ENCODE results near the gene JPH4. TPM values are rescaled to one million over a fixed set of nuclear protein-coding genes. Genes with fewer than 3 reads are reported as not detected.

The JPH4 gene
- total and polyA plus RNA-seq, 2 donors (not counting 3 experiments of a cell fraction or from before 2014, with no cell fraction given): 0.06 TPM; not detected in 1

GRCh38 chr14:23626946-23627345, 48.4 kb upstream of the JPH4 start:
- no peak for DNase-seq (ENCODE audit: low read depth, low spot score)
- Histone ChIP-seq H3K4me1 (ENCODE audit: control insufficient read depth, extremely low read depth, insufficient read depth, low read length) (no peaks in the 10 kb centered on the region), H4K20me1 (replicated peaks; ENCODE audit: control insufficient read depth, extremely low read depth, insufficient read depth, low read length) (no peaks in the 10 kb centered on the region), H3K4me3 (replicated peaks in 1 of 3; ENCODE audit: insufficient read depth in 1 of 3, low read depth in 1 of 3, low read length in 3 of 3) (no peak overlapping the region), H2AFZ (ENCODE audit: low read depth, low read length) (no peak overlapping the region), H3K9me1 (replicated peaks; ENCODE audit: control insufficient read depth, extremely low read depth, insufficient read depth, low read length) (no peaks in the 10 kb centered on the region), H3K27me3 (ENCODE audit: control insufficient read depth in 2 of 2, insufficient read depth in 2 of 2, low read length in 2 of 2) (no peaks in the 10 kb centered on the region), H3K79me2 (ENCODE audit: control insufficient read depth, insufficient read depth, low read length) (no peaks in the 10 kb centered on the region), H3K36me3 (ENCODE audit: control insufficient read depth in 2 of 2, extremely low read depth in 1 of 2, insufficient read depth in 2 of 2, low read length in 2 of 2) (no peaks in the 10 kb centered on the region), H3K4me2 (ENCODE audit: insufficient read depth, low read length) (no peak overlapping the region), H3K9me3 (replicated peaks; ENCODE audit: control insufficient read depth, insufficient read depth, low read length) (no peaks in the 10 kb centered on the region), H3K9ac (replicated peaks; ENCODE audit: extremely low read depth, insufficient read depth, low read length) (no peak overlapping the region), H3K27ac (ENCODE audit: insufficient read depth, low read depth, low read length) (no peak overlapping the region)
- ChIA-PET POLR2A (no interaction called here), CTCF (interaction anchor here (1.5 kb wide), 1 partner anchor 38 kb away, joined by 4 read pairs; no protein-coding TSS in a partner anchor)
- intact Hi-C loops (cut with micrococcal nuclease): no loop called here
- no peak for FAIRE-seq
- no TSS peak for BruUV-seq (replicated peaks)
- dilution Hi-C loops (cut with MboI; ENCODE audit: extremely low pct_ligation_motif_present, low sequenced_read_pairs): no loop called here
- TF ChIP-seq FOS (IDR thresholded peaks at IDR 0.05; ENCODE audit: borderline replicate concordance, insufficient read depth, low read length): no peak
- TF ChIP-seq JUN (IDR thresholded peaks at IDR 0.05; ENCODE audit: borderline replicate concordance, insufficient read depth, insufficient read length, low read depth): no peak
- no peak for TF ChIP-seq MYC (IDR thresholded peaks at IDR 0.05; ENCODE audit: low read depth, low read length)
- no peak for TF ChIP-seq POLR2A (IDR thresholded peaks at IDR 0.05; ENCODE audit: low read depth, low read length)
- TF ChIP-seq POLR2AphosphoS5 (IDR thresholded peaks at IDR 0.05; ENCODE audit: insufficient read depth, low read depth, low read length): no peak
- TF ChIP-seq CTCF (IDR thresholded peaks at IDR 0.05; ENCODE audit: extremely low read depth in 1 of 2, insufficient read depth in 1 of 2, low read depth in 1 of 2, low read length in 2 of 2): no peak
- TF ChIP-seq EZH2 (IDR thresholded peaks at IDR 0.05; ENCODE audit: borderline replicate concordance, low read depth, low read length, severe bottlenecking): no peak
- TF ChIP-seq MAX (IDR thresholded peaks at IDR 0.05; ENCODE audit: insufficient read depth, insufficient read length): no peak
- no peak for TF ChIP-seq GATA2 (IDR thresholded peaks at IDR 0.05; ENCODE audit: insufficient read depth, insufficient read length, low read depth, low read length)
